NCI-H2081 (cell line): ENCODE results near the gene CARD19.
A peak's percentile ranks its signal among the peaks of the same experiment; 100 is the strongest.

Source experiments
- DNase-seq, 2 experiments: peaks; one replicate each; lab custom pipeline; 2025; lab: John Stamatoyannopoulos, UW

Gene CARD19

DNA sequence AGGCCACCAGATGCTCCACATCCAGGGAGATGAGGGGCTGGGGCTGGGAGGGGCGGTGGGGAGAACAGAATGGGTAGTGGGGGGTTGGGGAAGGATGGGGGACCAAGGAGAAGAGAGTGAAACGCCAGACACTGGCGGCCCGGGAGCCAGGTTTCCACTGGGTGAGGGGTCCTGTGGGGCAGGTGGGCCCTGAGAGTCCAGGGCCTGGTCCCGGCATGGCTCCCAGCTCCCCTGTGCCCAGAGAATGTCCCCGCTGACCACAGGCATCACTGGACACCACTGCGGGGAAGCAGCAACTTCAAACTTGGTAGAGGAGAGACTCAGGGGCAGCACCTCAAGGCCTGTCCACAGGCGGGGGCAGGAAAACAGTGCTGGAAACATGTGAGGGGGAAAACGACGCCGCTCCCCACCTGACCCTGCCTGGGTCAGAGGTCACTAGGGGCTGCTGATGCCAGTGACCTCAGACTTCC is 24.9 kb downstream of the CARD19 start:
- no peak for DNase-seq

- no peak for DNase-seq
Measured at GRCh38 chr9:93121316-93122241, 25.6 kb downstream of the CARD19 start.

DNA sequence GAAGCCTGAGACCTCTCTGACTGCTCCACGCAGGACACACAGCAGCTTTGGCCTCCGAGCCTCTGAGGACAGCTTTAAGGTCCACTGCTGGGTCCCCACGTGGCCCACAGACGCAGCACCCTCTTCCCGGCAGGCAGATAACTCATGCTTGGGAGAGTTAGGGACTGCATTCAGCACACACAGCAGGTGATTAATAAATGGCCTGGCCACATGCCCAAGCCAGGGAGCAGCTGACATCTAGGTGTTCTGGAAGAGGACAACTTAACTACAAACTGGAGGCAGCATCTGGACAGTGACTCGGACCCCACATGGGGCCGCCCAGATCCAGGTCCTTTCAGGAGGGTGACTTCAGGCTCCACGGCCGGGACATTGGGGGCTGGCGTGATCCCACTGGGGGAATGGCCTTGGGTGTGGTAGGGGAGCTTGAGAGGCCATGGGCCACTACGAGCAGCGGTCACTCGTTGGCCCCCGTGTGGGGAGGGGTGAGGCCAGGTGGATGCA is 26.8 kb downstream of the CARD19 start:
- peak in 1 of 2 experiments; percentile 38 for DNase-seq

- no peak for DNase-seq
Measured at GRCh38 chr9:93123561-93124283, 27.7 kb downstream of the CARD19 start.

DNA sequence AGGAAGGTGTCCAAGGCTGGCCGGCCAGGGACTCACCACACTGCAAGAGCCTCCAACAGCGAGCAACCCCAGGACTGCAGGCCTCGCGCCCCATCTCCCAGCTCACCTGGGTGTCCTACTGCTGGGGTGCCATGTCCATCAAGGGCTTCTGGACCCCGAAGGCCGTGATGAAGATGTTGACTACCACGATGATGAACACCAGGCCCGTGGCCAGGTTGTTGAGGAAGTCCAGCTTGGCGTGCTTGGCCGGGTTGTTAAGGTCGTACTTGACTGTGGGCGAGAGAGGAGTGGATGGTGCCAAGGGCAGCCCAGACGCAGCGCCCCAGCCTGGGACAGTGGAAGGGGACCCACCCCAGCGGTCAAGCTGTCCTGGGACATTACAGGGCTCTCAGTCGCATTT is 28.8 kb downstream of the CARD19 start:
- no peak for DNase-seq

GRCh38 chr9:93125331-93125894 is 29.4 kb downstream of the CARD19 start:
- no peak for DNase-seq

GRCh38 chr9:93126151-93126781 is 30.2 kb downstream of the CARD19 start:
- DNase-seq: no peak

DNA sequence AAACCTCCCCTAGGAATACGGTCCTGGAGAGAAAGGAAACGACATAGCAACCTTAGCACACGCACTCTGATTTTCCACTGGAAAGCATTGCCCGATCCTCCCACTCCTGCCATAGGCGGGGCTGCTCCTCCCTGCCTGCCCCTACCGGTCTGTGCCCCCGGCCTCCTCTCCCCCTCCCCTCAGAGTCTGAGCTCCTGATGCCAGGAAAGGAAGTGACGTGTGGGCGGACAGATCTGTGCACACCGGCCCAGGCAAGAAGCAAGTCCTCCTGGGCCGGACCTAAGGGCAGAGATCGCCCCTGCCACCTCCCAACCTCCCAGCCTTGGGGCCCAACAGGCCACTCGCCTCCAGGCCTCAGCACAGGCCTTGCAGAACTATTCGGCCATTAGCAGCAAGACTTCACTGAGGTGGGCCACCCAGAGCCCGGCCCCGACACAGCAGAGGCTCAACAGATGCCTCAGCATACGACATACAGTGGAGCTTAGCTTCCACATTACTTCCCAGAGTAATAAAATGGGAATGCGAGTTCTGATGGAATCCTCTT is 30.9 kb downstream of the CARD19 start:
- DNase-seq: no peak

DNA sequence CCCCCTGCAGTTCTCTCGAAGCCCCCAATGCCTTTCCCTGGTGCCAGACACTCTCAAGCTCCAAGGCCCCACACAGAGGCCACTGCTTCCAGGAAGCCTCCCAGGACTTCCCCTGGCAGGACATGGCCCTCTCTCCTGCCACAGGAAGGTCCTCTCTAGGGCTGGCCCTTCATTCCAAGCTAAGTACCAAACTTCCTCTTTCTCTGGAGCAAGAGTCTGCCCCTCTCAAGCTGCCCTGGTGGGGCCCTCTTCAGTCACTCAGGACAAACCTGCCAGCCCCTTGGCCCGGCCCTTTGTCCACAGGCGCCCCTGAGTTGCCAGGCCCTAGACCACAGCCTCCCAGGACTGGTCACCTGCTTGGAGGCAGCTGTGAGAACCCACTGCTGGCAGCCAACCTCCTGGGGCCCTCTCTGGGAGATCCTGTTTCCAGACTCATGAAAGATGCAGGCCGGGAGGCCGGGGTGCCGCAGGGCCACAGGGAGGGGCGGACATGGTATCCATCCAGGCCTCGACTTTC is 31.4 kb downstream of the CARD19 start:
- no peak for DNase-seq

GRCh38 chr9:93128011-93128714 is 32.1 kb downstream of the CARD19 start:
- DNase-seq: no peak

GRCh38 chr9:93128715-93129224 is 32.8 kb downstream of the CARD19 start:
- DNase-seq: no peak

GRCh38 chr9:93129286-93129685 is 33.3 kb downstream of the CARD19 start:
- DNase-seq: no peak

- DNase-seq: no peak
Measured at GRCh38 chr9:93129691-93130500, 33.9 kb downstream of the CARD19 start.

- DNase-seq: no peak
Measured at GRCh38 chr9:93130861-93131481, 35.0 kb downstream of the CARD19 start.

- no peak for DNase-seq
Measured at GRCh38 chr9:93131599-93132286, 35.7 kb downstream of the CARD19 start.

DNA sequence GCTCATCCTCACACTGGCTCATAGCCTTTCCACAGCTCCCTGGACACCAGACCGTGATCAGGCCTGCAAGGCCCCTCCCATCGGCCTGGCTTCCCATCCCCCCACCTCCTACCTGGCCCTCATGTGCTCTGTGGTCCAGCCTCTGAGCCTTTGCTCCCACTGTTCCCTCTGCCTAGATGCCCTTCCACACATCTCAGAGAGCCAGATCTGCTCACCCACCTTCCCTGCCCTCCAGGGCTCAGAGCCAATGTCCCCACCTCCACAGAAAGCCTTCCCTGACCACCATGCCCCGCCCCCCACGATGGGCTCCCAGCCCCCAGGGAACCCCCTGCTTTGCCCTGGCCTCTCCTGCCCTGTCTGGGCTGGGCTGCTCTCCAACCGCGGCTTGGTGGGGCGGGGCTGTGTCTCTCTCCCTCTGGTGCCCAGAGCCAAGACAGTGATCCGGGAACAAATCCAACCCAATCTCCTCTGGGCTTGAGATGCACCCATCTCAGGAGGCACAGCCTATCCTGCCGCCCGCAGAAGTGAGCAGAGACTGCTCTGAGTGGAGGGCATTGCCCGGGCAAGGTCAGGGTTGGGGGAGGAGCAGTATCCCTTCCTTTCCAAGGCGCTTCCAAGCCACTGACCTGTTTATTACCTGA is 36.4 kb downstream of the CARD19 start:
- no peak for DNase-seq

DNA sequence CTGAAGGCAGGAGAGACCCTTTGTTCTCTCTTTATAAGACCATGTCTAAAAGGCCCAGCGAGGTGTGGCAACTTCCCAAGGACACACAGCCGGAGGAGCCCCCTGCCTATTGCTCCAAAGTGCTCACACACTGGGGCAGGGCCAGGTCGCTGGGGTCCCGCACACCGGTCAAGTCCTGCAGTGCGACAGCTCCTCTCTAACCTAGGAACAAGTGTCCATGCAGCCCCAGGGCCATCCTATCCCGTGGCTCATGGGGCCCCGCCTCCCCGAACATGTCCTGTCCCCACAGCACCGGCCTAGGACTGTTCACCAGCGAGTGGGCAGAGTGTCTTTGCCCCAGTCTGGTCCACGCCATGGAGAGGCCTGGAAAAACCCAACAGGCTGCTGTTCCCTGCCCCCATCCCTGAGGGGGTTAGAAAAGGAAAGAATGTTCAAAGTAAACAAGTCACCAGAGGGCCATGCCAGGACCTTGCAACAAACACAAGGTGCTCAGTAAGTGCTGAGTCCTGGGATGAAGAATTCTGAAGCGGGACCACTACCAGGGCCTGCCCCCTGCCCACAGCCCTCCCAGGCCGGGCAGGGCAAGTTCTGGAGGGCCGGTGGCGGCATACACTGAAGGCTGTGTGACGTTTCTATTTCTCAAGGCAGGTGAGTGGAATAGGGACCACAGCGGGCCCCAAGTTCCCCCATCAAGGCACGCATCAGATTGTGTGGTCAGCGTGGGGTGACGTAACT is 37.1 kb downstream of the CARD19 start:
- no peak for DNase-seq

GRCh38 chr9:93133681-93134014 is 37.6 kb downstream of the CARD19 start:
- peak in 1 of 2 experiments; percentile 22 for DNase-seq
